ENCODE results near the gene PCMT1.
A peak's percentile ranks its signal among the peaks of the same experiment; 100 is the strongest.
"Not testable (repeated sequence)": the region's sequence is repeated elsewhere in the genome, so short reads cannot be mapped to it uniquely, and the experiment has no call there.

The PCMT1 gene

DNA sequence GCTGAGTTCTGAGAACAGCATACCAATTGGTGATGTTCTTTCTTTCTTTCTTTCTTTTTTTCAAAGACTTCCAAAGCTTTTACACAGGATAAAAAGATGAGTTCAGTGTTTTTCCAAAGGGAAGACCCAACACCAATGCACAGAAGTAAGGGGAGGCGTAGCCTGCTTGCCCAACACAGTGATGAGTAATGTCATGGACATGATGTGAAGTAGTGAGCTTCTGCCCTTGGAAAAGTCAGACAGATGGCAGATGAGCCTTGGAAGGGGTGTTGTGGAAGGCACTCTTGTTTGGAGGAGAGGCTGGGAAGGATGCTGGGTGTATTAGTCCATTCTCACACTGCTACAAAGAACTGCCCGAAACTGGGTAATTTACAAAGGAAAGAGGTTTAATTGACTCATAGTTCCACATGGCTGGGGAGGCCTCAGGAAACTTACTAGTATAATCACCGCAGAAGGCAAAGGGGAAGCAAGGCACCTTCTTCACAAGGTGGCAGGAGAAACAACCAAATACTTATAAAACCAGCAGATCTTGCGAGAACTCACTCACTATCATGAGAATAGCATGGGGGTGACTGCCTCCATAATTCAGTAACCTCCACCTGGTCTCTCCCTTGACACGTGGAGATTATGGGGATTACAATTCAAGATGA is 102.0 kb downstream of the PCMT1 start:
- no peak overlapping the region for H3K27ac ChIP-seq
- DNase-seq (ENCODE audit: low spot score), result no peak
- POLR2A ChIA-PET (ENCODE audit: low non-redundant PET), result no interaction called here
- CTCF ChIA-PET, result interaction anchor here (0.9 kb wide), 1 partner anchor 75 kb away, joined by 3 read pairs; no protein-coding TSS in a partner anchor
- TF ChIP-seq, protein P1, sequence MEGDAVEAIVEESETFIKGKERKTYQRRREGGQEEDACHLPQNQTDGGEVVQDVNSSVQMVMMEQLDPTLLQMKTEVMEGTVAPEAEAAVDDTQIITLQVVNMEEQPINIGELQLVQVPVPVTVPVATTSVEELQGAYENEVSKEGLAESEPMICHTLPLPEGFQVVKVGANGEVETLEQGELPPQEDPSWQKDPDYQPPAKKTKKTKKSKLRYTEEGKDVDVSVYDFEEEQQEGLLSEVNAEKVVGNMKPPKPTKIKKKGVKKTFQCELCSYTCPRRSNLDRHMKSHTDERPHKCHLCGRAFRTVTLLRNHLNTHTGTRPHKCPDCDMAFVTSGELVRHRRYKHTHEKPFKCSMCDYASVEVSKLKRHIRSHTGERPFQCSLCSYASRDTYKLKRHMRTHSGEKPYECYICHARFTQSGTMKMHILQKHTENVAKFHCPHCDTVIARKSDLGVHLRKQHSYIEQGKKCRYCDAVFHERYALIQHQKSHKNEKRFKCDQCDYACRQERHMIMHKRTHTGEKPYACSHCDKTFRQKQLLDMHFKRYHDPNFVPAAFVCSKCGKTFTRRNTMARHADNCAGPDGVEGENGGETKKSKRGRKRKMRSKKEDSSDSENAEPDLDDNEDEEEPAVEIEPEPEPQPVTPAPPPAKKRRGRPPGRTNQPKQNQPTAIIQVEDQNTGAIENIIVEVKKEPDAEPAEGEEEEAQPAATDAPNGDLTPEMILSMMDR (conservative IDR thresholded peaks at IDR 0.05; ENCODE audit: low read depth), result no peak

DNA sequence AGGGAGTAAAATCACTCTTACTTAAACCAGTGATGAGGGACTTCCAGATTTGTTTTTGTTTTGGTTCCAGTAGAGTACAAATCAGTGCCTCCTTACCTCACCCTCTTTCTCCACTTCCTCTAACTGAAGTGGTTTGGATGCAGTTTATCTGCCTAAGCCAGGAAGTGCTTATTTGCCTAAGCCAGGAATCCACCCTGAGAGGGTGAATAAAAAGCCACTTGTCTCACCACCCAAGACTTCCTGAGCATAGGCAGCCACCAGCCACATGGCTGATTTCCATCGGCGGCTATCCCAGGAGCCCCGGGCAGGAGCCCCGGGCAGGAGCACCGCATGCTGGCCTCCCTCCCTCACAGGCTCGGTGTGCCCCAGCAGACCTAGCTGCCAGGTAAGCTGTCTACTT is 102.6 kb downstream of the PCMT1 start:
- CTCF ChIA-PET, result no interaction called here
- no peak for DNase-seq (ENCODE audit: low spot score)

DNA sequence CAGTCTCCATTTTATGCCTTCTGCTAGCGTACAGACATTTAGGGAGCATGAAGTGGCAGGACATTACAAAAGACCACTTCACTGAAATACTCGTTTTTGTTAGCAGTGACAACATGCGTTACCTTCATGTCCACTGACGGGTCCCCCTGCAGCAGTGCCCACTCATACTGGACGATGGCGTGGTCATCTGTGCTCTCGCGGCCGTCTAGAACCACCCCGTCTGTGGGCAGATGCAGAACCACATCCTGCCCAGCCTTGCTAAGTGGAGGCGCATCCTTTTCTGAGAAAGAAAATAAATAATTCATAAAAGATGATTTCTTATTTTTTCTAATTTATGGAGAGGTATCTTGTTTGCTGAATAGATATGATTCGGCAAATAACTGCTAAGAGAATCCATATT is 103.3 kb downstream of the PCMT1 start:
- POLR2A ChIA-PET (ENCODE audit: low non-redundant PET), result no interaction called here
- TF ChIP-seq, protein P1 (conservative IDR thresholded peaks at IDR 0.05; ENCODE audit: low read depth), result no peak
- no peak for DNase-seq (ENCODE audit: low spot score)
- peak overlapping the region; percentile 59 for H3K27ac ChIP-seq
- CTCF ChIA-PET, result no interaction called here

More for the DNA sequence above, 102.6 kb downstream of the PCMT1 start:
- POLR2A ChIA-PET (ENCODE audit: low non-redundant PET), result no interaction called here
- peak overlapping the region; percentile 59 for H3K27ac ChIP-seq
- TF ChIP-seq, protein P1 (conservative IDR thresholded peaks at IDR 0.05; ENCODE audit: low read depth), result no peak

DNA sequence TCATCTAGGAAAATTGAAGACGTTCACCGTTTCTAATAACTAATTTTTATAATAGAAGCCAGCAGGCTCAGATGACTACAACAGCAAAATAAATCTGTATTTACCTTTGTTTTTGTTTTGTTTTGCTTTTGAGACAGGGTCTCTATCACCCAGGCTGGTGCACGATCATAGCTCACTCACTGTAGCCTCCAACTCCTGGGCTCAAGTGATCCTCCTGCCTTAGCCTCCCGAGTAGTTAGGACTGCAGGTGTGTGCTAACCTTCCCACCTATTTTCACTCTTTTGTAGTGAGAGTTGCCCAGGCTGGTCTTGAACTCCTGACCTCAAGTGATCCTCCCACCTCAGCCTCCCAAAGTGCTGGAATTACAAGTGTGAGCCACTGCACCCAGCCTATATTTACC is 104.5 kb downstream of the PCMT1 start:
- CTCF ChIA-PET; DNase-seq (ENCODE audit: low spot score); POLR2A ChIA-PET (ENCODE audit: low non-redundant PET): not testable (repeated sequence)
- peak overlapping the region; percentile 91 for H3K27ac ChIP-seq

GRCh38 chr6:149854532-149854931 is 105.0 kb downstream of the PCMT1 start:
- DNase-seq (ENCODE audit: low spot score), result peak; percentile 62
- POLR2A ChIA-PET (ENCODE audit: low non-redundant PET), result no interaction called here
- CTCF ChIA-PET, result interaction anchor here (0.6 to 0.8 kb wide), 2 partner anchors 14 to 24 kb away, joined by 4 read pairs; no protein-coding TSS in a partner anchor
- peak overlapping the region; percentile 91 for H3K27ac ChIP-seq
- TF ChIP-seq, protein P1 (conservative IDR thresholded peaks at IDR 0.05; ENCODE audit: low read depth), result no peak

- H3K27ac ChIP-seq, result peak overlapping the region; percentile 91
- CTCF ChIA-PET, result interaction anchor here (0.6 to 0.8 kb wide), 2 partner anchors 14 to 24 kb away, joined by 4 read pairs; no protein-coding TSS in a partner anchor
- DNase-seq (ENCODE audit: low spot score), result peak; percentile 80
- POLR2A ChIA-PET (ENCODE audit: low non-redundant PET), result no interaction called here
- TF ChIP-seq, protein P1 (conservative IDR thresholded peaks at IDR 0.05; ENCODE audit: low read depth), result no peak
These were observed 105.6 kb downstream of the PCMT1 start for GRCh38 chr6:149855040-149855654.

GRCh38 chr6:149855741-149856140 is 106.2 kb downstream of the PCMT1 start:
- H3K27ac ChIP-seq, result peak overlapping the region; percentile 91
- ChIA-PET CTCF (interaction anchor here (0.7 kb wide), 1 partner anchor 13 kb away, joined by 5 read pairs; no protein-coding TSS in a partner anchor), POLR2A (ENCODE audit: low non-redundant PET) (interaction anchor here (0.6 kb wide), 1 partner anchor 17 kb away, joined by 3 read pairs; no protein-coding TSS in a partner anchor)
- DNase-seq (ENCODE audit: low spot score), result no peak
- TF ChIP-seq, protein P1 (conservative IDR thresholded peaks at IDR 0.05; ENCODE audit: low read depth), result no peak
